Stimulated activated CD4-positive, alpha-beta T cell treated with anti-CD3 and anti-CD28 coated beads, Interleukin-12 subunit alpha, Interleukin-12 subunit beta, amount 100 ng/mL, for 48 hours (primary cell): ENCODE results near the gene HDGF.

Experiments used
- DNase-seq, 3 donors: peaks; one replicate each; pipeline ENCODE4 v3.0.0-alpha.2; 2020; ENCODE audit warnings: low read depth in 2 of 3, low spot score in 1 of 3

HDGF gene

GRCh38 chr1:156700736-156701531 lies 50.5 kb downstream of the HDGF start:
- no peak for DNase-seq

DNA sequence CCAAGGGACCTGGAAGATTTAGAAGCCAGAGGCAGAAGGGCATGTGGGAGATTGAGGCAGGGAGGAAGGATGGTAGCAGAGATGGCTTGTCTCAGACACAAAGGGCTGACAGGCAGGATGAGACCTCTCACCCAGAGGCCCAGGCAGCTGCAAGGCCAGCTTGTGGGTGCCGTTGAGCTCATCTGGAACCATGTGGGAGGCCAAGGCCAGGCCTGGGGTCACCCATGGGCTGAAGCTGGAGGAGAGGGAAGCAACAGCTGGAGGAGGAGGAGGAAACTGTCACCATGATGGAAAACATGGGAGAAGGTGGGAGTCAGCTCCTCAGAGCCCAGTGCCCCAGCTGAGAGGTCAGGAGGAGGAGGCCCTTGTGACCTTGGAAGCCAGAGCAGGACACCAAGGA lies 52.5 kb downstream of the HDGF start:
- DNase-seq: no peak

DNA sequence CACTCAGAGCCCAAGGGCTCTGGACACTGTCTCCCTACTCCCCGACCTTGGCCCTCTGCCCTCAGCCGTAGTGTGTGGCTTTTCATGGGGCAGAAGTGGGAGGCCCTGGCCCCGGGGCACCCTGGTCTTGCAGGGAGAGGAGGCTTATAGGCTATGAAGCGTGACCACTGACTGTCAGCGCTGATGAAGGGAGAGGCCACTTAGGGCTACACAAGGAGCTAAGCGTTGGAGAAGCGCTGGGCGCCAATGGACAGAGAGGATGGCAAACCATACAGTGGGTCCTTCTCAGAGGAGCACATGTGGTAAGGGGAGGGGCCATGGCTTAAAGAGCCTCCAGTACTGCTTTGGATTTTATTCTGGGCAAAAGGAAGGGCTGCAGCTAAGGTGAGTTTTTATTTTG lies 54.0 kb downstream of the HDGF start:
- DNase-seq: no peak

- DNase-seq: no peak
Measured at GRCh38 chr1:156696755-156697154, 54.7 kb downstream of the HDGF start.

DNA sequence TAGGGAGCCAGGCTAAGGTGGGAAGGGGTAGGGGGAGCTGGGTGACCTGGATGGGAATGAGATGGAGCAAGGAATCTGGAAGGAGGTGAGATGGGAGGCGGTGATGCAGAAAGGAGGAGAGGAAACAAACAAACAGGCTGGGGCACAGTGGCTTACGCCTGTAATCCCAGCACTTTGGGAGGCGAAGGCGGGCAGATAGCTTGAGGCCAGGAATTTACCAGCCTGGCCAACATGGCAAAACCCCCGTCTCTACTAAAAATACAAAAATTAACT lies 56.8 kb downstream of the HDGF start:
- no peak for DNase-seq

GRCh38 chr1:156693848-156694689 lies 57.4 kb downstream of the HDGF start:
- no peak for DNase-seq

GRCh38 chr1:156692925-156693847 lies 58.3 kb downstream of the HDGF start:
- no peak for DNase-seq

GRCh38 chr1:156692441-156692924 lies 59.0 kb downstream of the HDGF start:
- DNase-seq: no peak
